Measurements from ENCODE around the gene VRK1. TPM values are rescaled to one million over a fixed set of nuclear protein-coding genes. Genes with fewer than 3 reads are reported as not detected.

The VRK1 gene
- total RNA-seq, 1 experiment from 2014 or later: 26.5 TPM

DNA sequence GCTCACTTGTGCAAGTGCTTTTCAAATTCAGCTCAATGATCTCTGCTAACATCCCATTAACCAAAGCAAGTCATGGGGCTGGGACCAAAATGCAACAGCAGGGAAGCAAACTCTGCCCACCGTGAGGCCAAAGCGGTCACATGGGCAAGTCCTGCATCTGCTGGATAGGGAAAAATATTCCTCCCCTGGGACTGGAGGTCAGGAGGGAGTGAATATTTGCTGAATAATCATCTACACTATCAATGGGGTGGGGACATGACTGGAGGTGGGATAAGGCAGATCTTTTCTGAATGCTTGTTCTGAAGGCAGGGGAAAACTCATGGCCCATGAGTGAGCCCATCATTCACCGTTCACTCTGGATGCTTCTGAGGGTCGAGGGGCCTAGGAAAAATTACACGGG, 45.1 kb upstream of the VRK1 start:
- intact Hi-C loops (cut with micrococcal nuclease; ENCODE audit: unreplicated experiment) (no loop called here), in situ Hi-C loops (cut with HindIII; ENCODE audit: low pct_unique_long_range_greater_than_20kb, low sequenced_read_pairs) (no loop called here)
- ATAC-seq (no peak), DNase-seq (ENCODE audit: low read depth, low spot score) (no peak)
- TF ChIP-seq TCF7L2 (IDR thresholded peaks at IDR 0.05; ENCODE audit: low read depth, low read length) (no peak), POLR2AphosphoS5 (IDR thresholded peaks at IDR 0.05; ENCODE audit: low read depth, low read length) (no peak), SIN3A (IDR thresholded peaks at IDR 0.05; ENCODE audit: borderline replicate concordance, insufficient read depth, low read depth, low read length) (no peak)
- TF ChIP-seq, protein P1, sequence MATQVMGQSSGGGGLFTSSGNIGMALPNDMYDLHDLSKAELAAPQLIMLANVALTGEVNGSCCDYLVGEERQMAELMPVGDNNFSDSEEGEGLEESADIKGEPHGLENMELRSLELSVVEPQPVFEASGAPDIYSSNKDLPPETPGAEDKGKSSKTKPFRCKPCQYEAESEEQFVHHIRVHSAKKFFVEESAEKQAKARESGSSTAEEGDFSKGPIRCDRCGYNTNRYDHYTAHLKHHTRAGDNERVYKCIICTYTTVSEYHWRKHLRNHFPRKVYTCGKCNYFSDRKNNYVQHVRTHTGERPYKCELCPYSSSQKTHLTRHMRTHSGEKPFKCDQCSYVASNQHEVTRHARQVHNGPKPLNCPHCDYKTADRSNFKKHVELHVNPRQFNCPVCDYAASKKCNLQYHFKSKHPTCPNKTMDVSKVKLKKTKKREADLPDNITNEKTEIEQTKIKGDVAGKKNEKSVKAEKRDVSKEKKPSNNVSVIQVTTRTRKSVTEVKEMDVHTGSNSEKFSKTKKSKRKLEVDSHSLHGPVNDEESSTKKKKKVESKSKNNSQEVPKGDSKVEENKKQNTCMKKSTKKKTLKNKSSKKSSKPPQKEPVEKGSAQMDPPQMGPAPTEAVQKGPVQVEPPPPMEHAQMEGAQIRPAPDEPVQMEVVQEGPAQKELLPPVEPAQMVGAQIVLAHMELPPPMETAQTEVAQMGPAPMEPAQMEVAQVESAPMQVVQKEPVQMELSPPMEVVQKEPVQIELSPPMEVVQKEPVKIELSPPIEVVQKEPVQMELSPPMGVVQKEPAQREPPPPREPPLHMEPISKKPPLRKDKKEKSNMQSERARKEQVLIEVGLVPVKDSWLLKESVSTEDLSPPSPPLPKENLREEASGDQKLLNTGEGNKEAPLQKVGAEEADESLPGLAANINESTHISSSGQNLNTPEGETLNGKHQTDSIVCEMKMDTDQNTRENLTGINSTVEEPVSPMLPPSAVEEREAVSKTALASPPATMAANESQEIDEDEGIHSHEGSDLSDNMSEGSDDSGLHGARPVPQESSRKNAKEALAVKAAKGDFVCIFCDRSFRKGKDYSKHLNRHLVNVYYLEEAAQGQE (IDR thresholded peaks at IDR 0.05; ENCODE audit: insufficient read depth in 1 of 2, low read depth in 2 of 2, low read length in 1 of 2): no peak
- TF ChIP-seq, protein P2, sequence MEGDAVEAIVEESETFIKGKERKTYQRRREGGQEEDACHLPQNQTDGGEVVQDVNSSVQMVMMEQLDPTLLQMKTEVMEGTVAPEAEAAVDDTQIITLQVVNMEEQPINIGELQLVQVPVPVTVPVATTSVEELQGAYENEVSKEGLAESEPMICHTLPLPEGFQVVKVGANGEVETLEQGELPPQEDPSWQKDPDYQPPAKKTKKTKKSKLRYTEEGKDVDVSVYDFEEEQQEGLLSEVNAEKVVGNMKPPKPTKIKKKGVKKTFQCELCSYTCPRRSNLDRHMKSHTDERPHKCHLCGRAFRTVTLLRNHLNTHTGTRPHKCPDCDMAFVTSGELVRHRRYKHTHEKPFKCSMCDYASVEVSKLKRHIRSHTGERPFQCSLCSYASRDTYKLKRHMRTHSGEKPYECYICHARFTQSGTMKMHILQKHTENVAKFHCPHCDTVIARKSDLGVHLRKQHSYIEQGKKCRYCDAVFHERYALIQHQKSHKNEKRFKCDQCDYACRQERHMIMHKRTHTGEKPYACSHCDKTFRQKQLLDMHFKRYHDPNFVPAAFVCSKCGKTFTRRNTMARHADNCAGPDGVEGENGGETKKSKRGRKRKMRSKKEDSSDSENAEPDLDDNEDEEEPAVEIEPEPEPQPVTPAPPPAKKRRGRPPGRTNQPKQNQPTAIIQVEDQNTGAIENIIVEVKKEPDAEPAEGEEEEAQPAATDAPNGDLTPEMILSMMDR (IDR thresholded peaks at IDR 0.05): no peak
- peaks cover 2% of the 10 kb centered on the region; the same call in 1 of the 2 replicates for H3K27me3 ChIP-seq (ENCODE audit: control insufficient read depth, insufficient read depth, low read length)
- H3K9me3 ChIP-seq (ENCODE audit: control insufficient read depth, insufficient read depth, low read depth, low read length): no peaks in the 10 kb centered on the region
- H3K4me1 ChIP-seq (ENCODE audit: control insufficient read depth, insufficient read depth, low read length): no peaks in the 10 kb centered on the region
- no peak overlapping the region for H3K4me3 ChIP-seq (ENCODE audit: low read depth in 2 of 2, low read length in 2 of 2)
- POLR2A ChIA-PET: no interaction called here
- CTCF ChIA-PET: no interaction called here
- no TSS peak for BruUV-seq (replicated peaks)
- no peak overlapping the region for H3K27ac ChIP-seq (ENCODE audit: low read length)
- H3K36me3 ChIP-seq (ENCODE audit: control insufficient read depth, insufficient read depth, low read length): no peaks in the 10 kb centered on the region

DNA sequence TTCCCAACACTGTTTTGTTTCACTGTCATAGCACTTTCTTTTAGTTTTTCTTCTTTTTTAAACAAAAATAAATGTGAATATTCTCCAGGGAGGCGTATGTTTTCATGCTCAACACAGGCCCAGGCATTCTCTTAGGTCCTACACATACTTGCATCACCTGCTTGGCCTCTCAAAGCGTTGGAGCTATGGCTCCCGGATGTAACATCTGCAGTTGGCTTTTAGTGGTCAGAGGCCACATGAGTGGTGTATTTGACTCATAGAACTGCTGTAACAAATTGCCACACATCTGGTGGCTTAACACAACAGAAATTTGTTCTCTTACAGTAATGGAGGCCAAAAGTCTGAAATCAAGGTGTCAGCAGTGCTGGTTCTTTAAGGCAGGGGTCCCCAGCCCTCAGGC, 44.6 kb upstream of the VRK1 start:
- Histone ChIP-seq H3K36me3 (ENCODE audit: control insufficient read depth, insufficient read depth, low read length) (no peaks in the 10 kb centered on the region), H3K9me3 (ENCODE audit: control insufficient read depth, insufficient read depth, low read depth, low read length) (no peaks in the 10 kb centered on the region), H3K27ac (ENCODE audit: low read length) (no peak overlapping the region), H3K27me3 (ENCODE audit: control insufficient read depth, insufficient read depth, low read length) (peaks cover 2% of the 10 kb centered on the region; the same call in 1 of the 2 replicates), H3K4me1 (ENCODE audit: control insufficient read depth, insufficient read depth, low read length) (no peaks in the 10 kb centered on the region), H3K4me3 (ENCODE audit: low read depth in 2 of 2, low read length in 2 of 2) (no peak overlapping the region)
- ATAC-seq (no peak), DNase-seq (ENCODE audit: low read depth, low spot score) (no peak)
- POLR2A ChIA-PET: no interaction called here
- intact Hi-C loops (cut with micrococcal nuclease; ENCODE audit: unreplicated experiment): no loop called here
- in situ Hi-C loops (cut with HindIII; ENCODE audit: low pct_unique_long_range_greater_than_20kb, low sequenced_read_pairs): no loop called here
- BruUV-seq (replicated peaks): no TSS peak
- CTCF ChIA-PET: no interaction called here
- TF ChIP-seq POLR2AphosphoS5 (IDR thresholded peaks at IDR 0.05; ENCODE audit: low read depth, low read length): no peak
- TF ChIP-seq, protein P2 (IDR thresholded peaks at IDR 0.05): no peak
- no peak for TF ChIP-seq TCF7L2 (IDR thresholded peaks at IDR 0.05; ENCODE audit: low read depth, low read length)
- TF ChIP-seq, protein P1 (IDR thresholded peaks at IDR 0.05; ENCODE audit: insufficient read depth in 1 of 2, low read depth in 2 of 2, low read length in 1 of 2): no peak
- TF ChIP-seq SIN3A (IDR thresholded peaks at IDR 0.05; ENCODE audit: borderline replicate concordance, insufficient read depth, low read depth, low read length): no peak

All from Panc1 (cell line).